A673 (cell line): ENCODE data around the gene ERAL1. TPM values are rescaled to one million over a fixed set of nuclear protein-coding genes. Genes with fewer than 3 reads are reported as not detected.

Source experiments
- Bru-seq: library from RNA; stranded (reverse); fragments of 400-500 nt; gene quantifications from one replicate; lab custom pipeline; 2021; lab: Mats Ljungman, UMichigan
- BruChase-seq, 2 experiments: library from RNA; stranded (reverse); fragments of 400-500 nt; gene quantifications; one replicate each; lab custom pipeline; 2021; lab: Mats Ljungman, UMichigan
- BruUV-seq: library from RNA; stranded (reverse); fragments of 400-500 nt; replicated peaks from 2 replicates; lab custom pipeline; 2021; lab: Mats Ljungman, UMichigan
- CTCF ChIA-PET: fragments of 300-600 bp; sonication (Branson Sonifier 250); formaldehyde crosslinking; loops from one replicate; lab custom pipeline; 2022; ENCODE audit warnings: antibody characterized with exemption; lab: Charles Lee
- POLR2A ChIA-PET: fragments of 300-600 bp; sonication (Branson Sonifier 250); formaldehyde crosslinking; loops from one replicate; lab custom pipeline; 2022; ENCODE audit warnings: antibody characterized with exemption; ENCODE audit not compliant: low non-redundant PET; lab: Charles Lee
- DNase-seq: peaks from one replicate; pipeline ENCODE4 v3.0.0-alpha.2; 2015; ENCODE audit warnings: low spot score
- H3K27ac ChIP-seq: fragments of 200-600 bp; sonication (generic); 2 replicates; pipeline ENCODE4 v1.5.1; 2016; ENCODE audit warnings: mixed run types, low read depth, mild to moderate bottlenecking, mixed read lengths, antibody characterized with exemption, low read length; ENCODE audit not compliant: poor library complexity, severe bottlenecking
- H3K27me3 ChIP-seq: fragments of 200-600 bp; sonication (generic); replicated peaks from 2 replicates; pipeline ENCODE4 v1.6.1; 2017; ENCODE audit warnings: mixed run types, low read depth, mild to moderate bottlenecking, mixed read lengths, antibody characterized with exemption, low read length; ENCODE audit not compliant: insufficient read depth, poor library complexity
- H3K36me3 ChIP-seq: fragments of 200-600 bp; sonication (generic); 2 replicates; pipeline ENCODE4 v1.6.1; 2016; ENCODE audit warnings: mixed run types, mild to moderate bottlenecking, mixed read lengths, antibody characterized with exemption, low read length; ENCODE audit not compliant: insufficient read depth, poor library complexity, severe bottlenecking
- H3K4me1 ChIP-seq: fragments of 200-600 bp; sonication (generic); 2 replicates; pipeline ENCODE4 v1.6.1; 2017; ENCODE audit warnings: mixed run types, mild to moderate bottlenecking, mixed read lengths, antibody characterized with exemption, low read length; ENCODE audit not compliant: insufficient read depth, poor library complexity, severe bottlenecking
- H3K4me3 ChIP-seq: fragments of 200-600 bp; sonication (generic); 2 replicates; pipeline ENCODE4 v1.5.1; 2016; ENCODE audit warnings: low read depth, mixed run types, mild to moderate bottlenecking, mixed read lengths, low read length; ENCODE audit not compliant: poor library complexity, severe bottlenecking
- H3K9me3 ChIP-seq: fragments of 200-600 bp; sonication (generic); 2 replicates; pipeline ENCODE4 v1.6.1; 2016; ENCODE audit warnings: mixed run types, low read depth, mild to moderate bottlenecking, mixed read lengths, antibody characterized with exemption, low read length; ENCODE audit not compliant: poor library complexity, severe bottlenecking
- EZH2 ChIP-seq: fragments of 200-600 bp; sonication (generic); IDR thresholded peaks from 2 replicates; pipeline ENCODE4 v1.6.1; 2017; ENCODE audit warnings: borderline replicate concordance, low read depth, mild to moderate bottlenecking, mixed read lengths, antibody characterized with exemption, low read length; ENCODE audit not compliant: poor library complexity, severe bottlenecking
- intact Hi-C: fragments of 100-400 bp; cut with micrococcal nuclease; formaldehyde crosslinking; loops from one replicate; pipeline ENCODE4 v1.10.0; 2022; ENCODE audit not compliant: unreplicated experiment
- long read RNA-seq: library from polyadenylated mRNA; stranded (forward); transcript quantifications from one replicate; pipeline ENCODE4 v2.0.0, GENCODE V29; 2022
- total RNA-seq: library from RNA; stranded (reverse); gene quantifications from 2 replicates; pipeline ENCODE4 v1.2.3, GENCODE V29; 2021
- TF ChIP-seq, protein P1 (sequence below): fragments of 300-800, 200-600 bp; sonication (generic); conservative IDR thresholded peaks from 2 replicates; pipeline ENCODE4 v1.5.1; 2017; ENCODE audit warnings: low read depth, mild to moderate bottlenecking, antibody characterized with exemption, low read length, moderate library complexity, mixed read lengths

ERAL1 gene
- total RNA-seq: 80.5 and 85.2 TPM in 2 replicates
- Bru-seq, nascent RNA: percentile 73 among the genes with signal in this experiment
- percentile 77 among the genes with signal in this experiment for BruChase-seq, experiment 1, labeled RNA remaining after a 2-hour chase
- BruChase-seq, experiment 2, labeled RNA remaining after a 6-hour chase: percentile 87 among the genes with signal in this experiment
- long read RNA-seq, transcript ERAL1-201 (10 exons, 1,925 nt): major isoform, 156 of 188 reads
- long read RNA-seq, partial matches to known transcripts: 4 of 188 reads
- long read RNA-seq, other reads (novel, unspliced or antisense): 26 of 188 reads

DNA sequence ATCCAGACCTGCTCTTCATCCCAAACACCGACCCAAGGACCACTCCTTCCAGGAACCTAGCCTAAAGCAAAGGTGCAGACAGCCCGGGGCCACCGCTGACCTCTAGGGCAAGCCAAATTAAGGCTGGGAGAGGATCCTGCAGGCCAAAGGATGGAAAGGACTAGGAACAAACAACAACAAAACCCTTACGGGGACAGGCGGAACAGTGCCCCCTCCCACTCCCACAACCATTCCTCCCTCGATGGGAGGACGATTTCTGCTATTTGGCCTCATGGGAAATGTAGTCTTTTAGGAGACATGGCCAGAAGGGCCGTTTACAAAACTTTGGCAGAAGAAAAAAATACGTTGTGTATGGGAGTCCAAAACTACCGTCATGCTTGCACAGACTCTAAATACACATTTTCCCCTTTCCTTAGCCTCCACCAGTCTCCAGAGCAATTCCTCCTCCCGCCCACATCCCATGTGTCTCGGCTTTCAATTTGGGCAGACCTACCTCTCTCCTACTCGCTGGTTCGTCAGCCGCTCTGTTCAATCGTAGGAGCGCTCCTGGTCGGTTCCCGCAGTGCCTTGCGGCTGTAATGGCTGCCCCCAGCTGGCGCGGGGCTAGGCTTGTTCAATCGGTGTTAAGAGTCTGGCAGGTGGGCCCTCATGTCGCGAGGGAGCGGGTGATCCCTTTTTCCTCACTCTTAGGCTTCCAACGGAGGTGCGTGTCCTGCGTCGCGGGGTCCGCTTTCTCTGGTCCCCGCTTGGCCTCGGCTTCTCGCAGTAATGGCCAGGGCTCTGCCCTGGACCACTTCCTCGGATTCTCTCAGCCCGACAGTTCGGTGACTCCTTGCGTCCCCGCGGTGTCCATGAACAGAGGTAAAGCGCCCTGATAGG is at the start of gene ERAL1:
Gene ERAL1, plus strand, starts transcription at position 560 of the 879 bp plus-strand sequence. Its CDS starts 19 bp downstream, at position 579.
- H3K4me3 ChIP-seq: peak within 1 kb of the TSS; percentile 75
- intact Hi-C loops: loop anchor here (5.0 to 10.0 kb wide), 2 partner anchors 43 to 60 kb away; partner anchors contain the start of gene FLOT2
- peaks cover 3% of the 10 kb centered on the region for H3K4me1 ChIP-seq
- H3K27me3 ChIP-seq: no peaks in the 10 kb centered on the region
- no peak for TF ChIP-seq EZH2
- TF ChIP-seq, protein P1, sequence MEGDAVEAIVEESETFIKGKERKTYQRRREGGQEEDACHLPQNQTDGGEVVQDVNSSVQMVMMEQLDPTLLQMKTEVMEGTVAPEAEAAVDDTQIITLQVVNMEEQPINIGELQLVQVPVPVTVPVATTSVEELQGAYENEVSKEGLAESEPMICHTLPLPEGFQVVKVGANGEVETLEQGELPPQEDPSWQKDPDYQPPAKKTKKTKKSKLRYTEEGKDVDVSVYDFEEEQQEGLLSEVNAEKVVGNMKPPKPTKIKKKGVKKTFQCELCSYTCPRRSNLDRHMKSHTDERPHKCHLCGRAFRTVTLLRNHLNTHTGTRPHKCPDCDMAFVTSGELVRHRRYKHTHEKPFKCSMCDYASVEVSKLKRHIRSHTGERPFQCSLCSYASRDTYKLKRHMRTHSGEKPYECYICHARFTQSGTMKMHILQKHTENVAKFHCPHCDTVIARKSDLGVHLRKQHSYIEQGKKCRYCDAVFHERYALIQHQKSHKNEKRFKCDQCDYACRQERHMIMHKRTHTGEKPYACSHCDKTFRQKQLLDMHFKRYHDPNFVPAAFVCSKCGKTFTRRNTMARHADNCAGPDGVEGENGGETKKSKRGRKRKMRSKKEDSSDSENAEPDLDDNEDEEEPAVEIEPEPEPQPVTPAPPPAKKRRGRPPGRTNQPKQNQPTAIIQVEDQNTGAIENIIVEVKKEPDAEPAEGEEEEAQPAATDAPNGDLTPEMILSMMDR: no peak
- peak; percentile 94 for DNase-seq
- POLR2A ChIA-PET: no interaction called here
- BruUV-seq: TSS peak; percentile 96
- H3K36me3 ChIP-seq: peaks cover 16% of the 10 kb centered on the region
- H3K9me3 ChIP-seq: no peaks in the 10 kb centered on the region
- H3K27ac ChIP-seq: peak within 1 kb of the TSS; percentile 78
- CTCF ChIA-PET: interaction anchor here (0.6 kb wide), 1 partner anchor 184 kb away, joined by 4 read pairs; no protein-coding TSS in a partner anchor

DNA sequence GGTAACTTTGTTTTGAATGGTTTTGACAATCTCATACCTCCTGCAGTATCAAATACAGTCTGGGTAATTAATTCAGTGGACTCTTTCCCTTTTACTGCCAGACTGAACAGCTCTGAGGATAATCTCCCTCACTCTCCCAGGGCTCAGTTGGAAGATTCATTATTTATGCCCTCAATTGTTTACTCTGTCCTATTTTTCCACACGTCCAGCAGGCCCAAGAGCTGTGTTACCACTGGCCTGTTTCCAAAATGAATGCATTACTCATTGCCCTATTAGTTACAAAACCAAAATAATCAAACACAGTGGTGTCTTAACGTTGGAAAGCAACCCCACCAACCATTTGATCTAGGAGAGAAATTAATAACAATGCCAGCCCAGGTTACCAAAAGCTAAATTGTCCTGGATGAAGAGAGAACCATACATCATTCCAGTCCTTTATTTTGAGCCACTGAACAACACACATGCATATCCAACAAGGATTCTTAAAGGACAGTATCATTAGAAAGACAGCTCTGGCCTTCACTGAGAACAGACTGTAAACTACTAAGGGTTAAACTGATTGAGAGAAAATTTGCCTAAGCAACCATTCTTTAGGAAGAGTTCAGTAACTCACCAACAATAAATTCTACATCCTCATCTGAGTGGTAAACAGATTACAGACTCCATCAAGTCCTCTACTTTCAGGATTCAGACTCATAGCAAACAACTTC is 46.7 kb upstream of the ERAL1 start:
- intact Hi-C loops: no loop called here
- peak; percentile 31 for DNase-seq
- peak overlapping the region; percentile 39 for H3K27ac ChIP-seq
- POLR2A ChIA-PET: no interaction called here
- no peaks in the 10 kb centered on the region for H3K9me3 ChIP-seq
- no peak overlapping the region for H3K4me3 ChIP-seq
- peaks cover 13% of the 10 kb centered on the region for H3K36me3 ChIP-seq
- TF ChIP-seq EZH2: no peak
- TF ChIP-seq, protein P1: no peak
- H3K27me3 ChIP-seq: no peaks in the 10 kb centered on the region
- BruUV-seq: no TSS peak
- CTCF ChIA-PET: interaction anchor here (0.6 kb wide), 1 partner anchor 76 kb away, joined by 6 read pairs; no protein-coding TSS in a partner anchor
- peaks cover 38% of the 10 kb centered on the region for H3K4me1 ChIP-seq

- Histone ChIP-seq H3K4me3 (no peak overlapping the region), H3K27me3 (no peaks in the 10 kb centered on the region), H3K4me1 (peaks cover 40% of the 10 kb centered on the region), H3K27ac (no peak overlapping the region), H3K9me3 (no peaks in the 10 kb centered on the region), H3K36me3 (peaks cover 12% of the 10 kb centered on the region)
- TF ChIP-seq, protein P1: no peak
- no peak for TF ChIP-seq EZH2
- POLR2A ChIA-PET: no interaction called here
- no peak for DNase-seq
- CTCF ChIA-PET: interaction anchor here (1.0 kb wide), 1 partner anchor 47 kb away, joined by 3 read pairs; no protein-coding TSS in a partner anchor
- no TSS peak for BruUV-seq
- intact Hi-C loops: loop anchor here (5.0 kb wide), 1 partner anchor 48 kb away; no protein-coding TSS in a partner anchor
Measured at GRCh38 chr17:28810437-28810836, 44.4 kb upstream of the ERAL1 start.
